ENCODE data around the gene CASP5.
"Not testable (repeated sequence)": the region's sequence is repeated elsewhere in the genome, so short reads cannot be mapped to it uniquely, and the experiment has no call there.

CASP5 gene

GRCh38 chr11:105023003-105023402 is at the start of gene CASP5:
Gene CASP5 (minus strand): TSS chr11:105023168. CDS start chr11:105023136, 32 bp downstream.
- DNase-seq = peak; percentile 15

GRCh38 chr11:105072080-105072479 is 49.1 kb upstream of the CASP5 start:
- not testable (repeated sequence) for DNase-seq

- no peak for DNase-seq
Measured at GRCh38 chr11:105071089-105071732, 48.2 kb upstream of the CASP5 start.

GRCh38 chr11:105070306-105070705 is 47.3 kb upstream of the CASP5 start:
- no peak for DNase-seq

- not testable (repeated sequence) for DNase-seq
Measured at GRCh38 chr11:105069749-105070148, 46.8 kb upstream of the CASP5 start.

GRCh38 chr11:105063245-105063941 is 40.4 kb upstream of the CASP5 start:
- not testable (repeated sequence) for DNase-seq

- no peak for DNase-seq
Measured at GRCh38 chr11:105057432-105057831, 34.5 kb upstream of the CASP5 start.

GRCh38 chr11:105056446-105056845 is 33.5 kb upstream of the CASP5 start:
- no peak for DNase-seq

GRCh38 chr11:105054723-105055493 is 31.9 kb upstream of the CASP5 start:
- DNase-seq = no peak

GRCh38 chr11:105052487-105052886 is 29.5 kb upstream of the CASP5 start:
- DNase-seq = no peak

- no peak for DNase-seq
Measured at GRCh38 chr11:105051559-105051958, 28.6 kb upstream of the CASP5 start.

- no peak for DNase-seq
Measured at GRCh38 chr11:105049481-105049880, 26.5 kb upstream of the CASP5 start.

- DNase-seq = no peak
Measured at GRCh38 chr11:105046898-105047579, 24.1 kb upstream of the CASP5 start.

GRCh38 chr11:105045676-105046296 is 22.8 kb upstream of the CASP5 start:
- no peak for DNase-seq

- DNase-seq = peak; percentile 37
Measured at GRCh38 chr11:105044557-105045524, 21.9 kb upstream of the CASP5 start, which contains the start of gene CARD16. Gene CARD16 (minus strand): TSS chr11:105045335. CDS start chr11:105045297, 38 bp downstream.

GRCh38 chr11:105042178-105042577 is 19.2 kb upstream of the CASP5 start:
- DNase-seq = no peak

- DNase-seq = no peak
Measured at GRCh38 chr11:105040703-105041102, 17.7 kb upstream of the CASP5 start.

- DNase-seq = peak; percentile 51
Measured at GRCh38 chr11:105034813-105035620, 12.0 kb upstream of the CASP5 start, which contains the start of gene CASP1. Gene CASP1 (minus strand): TSS chr11:105035144. CDS start chr11:105035113, 31 bp downstream.

- not testable (repeated sequence) for DNase-seq
Measured at GRCh38 chr11:105034388-105034787, 11.4 kb upstream of the CASP5 start.

GRCh38 chr11:105033781-105034180 is 10.8 kb upstream of the CASP5 start:
- DNase-seq = no peak

Data from KG1 (cell line).